ENCODE data around the gene UBE2E2. TPM values are rescaled to one million over a fixed set of nuclear protein-coding genes. Genes with fewer than 3 reads are reported as not detected.

The UBE2E2 gene
- total RNA-seq, 2 experiments from 2014 or later: 41.1 to 48.8 TPM

DNA sequence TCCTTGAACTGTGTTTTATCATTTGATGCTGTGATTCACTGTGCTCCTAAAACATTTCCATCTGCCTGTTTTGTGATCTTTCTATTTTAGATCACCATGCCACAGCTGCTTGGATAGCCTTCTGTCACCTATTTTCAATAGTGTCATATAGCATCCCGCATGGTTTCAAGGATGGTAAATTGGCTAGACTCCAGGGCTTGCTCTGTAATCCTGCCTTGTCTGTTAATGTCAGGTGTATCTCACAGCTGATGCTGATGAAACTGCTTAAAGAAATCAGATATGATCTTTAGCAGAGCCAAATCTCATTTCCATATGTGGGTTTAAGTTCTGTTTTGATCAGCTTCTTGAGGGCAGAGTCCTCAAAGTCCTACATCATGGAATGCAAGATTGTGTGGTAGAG lies 182.2 kb downstream of the UBE2E2 start:
- Histone ChIP-seq H3K4me3 (ENCODE audit: low read depth, low read length, poor library complexity, severe bottlenecking) (peak overlapping the region; percentile 89), H3K36me3 (ENCODE audit: insufficient read depth, low read length) (peaks cover 39% of the 10 kb centered on the region), H3K9me3 (ENCODE audit: low read length) (no peaks in the 10 kb centered on the region), H3K79me2 (ENCODE audit: insufficient read depth, low read depth, low read length) (peaks cover 91% of the 10 kb centered on the region), H3K4me2 (ENCODE audit: low read length) (peak overlapping the region; percentile 88), H3K9me2 (ENCODE audit: insufficient read depth, low read length) (no peaks in the 10 kb centered on the region), H3K27ac (ENCODE audit: low read depth, low read length, poor library complexity, severe bottlenecking) (peak overlapping the region; percentile 99), H3K4me1 (ENCODE audit: insufficient read depth, low read length, poor library complexity, severe bottlenecking) (peaks cover 58% of the 10 kb centered on the region), H2AFZ (ENCODE audit: low read length) (no peak overlapping the region), H4K20me1 (ENCODE audit: insufficient read depth, low read length) (no peaks in the 10 kb centered on the region)
- ChIA-PET CTCF (ENCODE audit: unreplicated experiment) (interaction anchor here (1.1 kb wide), 1 partner anchor 275 kb away, joined by 3 read pairs; no protein-coding TSS in a partner anchor), POLR2A (interaction anchor here (0.6 to 2.6 kb wide), 18 partner anchors 8 to 378 kb away, joined by 3 to 21 read pairs (median 4); no protein-coding TSS in a partner anchor)
- TF ChIP-seq, protein P1, sequence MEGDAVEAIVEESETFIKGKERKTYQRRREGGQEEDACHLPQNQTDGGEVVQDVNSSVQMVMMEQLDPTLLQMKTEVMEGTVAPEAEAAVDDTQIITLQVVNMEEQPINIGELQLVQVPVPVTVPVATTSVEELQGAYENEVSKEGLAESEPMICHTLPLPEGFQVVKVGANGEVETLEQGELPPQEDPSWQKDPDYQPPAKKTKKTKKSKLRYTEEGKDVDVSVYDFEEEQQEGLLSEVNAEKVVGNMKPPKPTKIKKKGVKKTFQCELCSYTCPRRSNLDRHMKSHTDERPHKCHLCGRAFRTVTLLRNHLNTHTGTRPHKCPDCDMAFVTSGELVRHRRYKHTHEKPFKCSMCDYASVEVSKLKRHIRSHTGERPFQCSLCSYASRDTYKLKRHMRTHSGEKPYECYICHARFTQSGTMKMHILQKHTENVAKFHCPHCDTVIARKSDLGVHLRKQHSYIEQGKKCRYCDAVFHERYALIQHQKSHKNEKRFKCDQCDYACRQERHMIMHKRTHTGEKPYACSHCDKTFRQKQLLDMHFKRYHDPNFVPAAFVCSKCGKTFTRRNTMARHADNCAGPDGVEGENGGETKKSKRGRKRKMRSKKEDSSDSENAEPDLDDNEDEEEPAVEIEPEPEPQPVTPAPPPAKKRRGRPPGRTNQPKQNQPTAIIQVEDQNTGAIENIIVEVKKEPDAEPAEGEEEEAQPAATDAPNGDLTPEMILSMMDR (conservative IDR thresholded peaks at IDR 0.05; ENCODE audit: low read length): no peak
- no peak for TF ChIP-seq EZH2phosphoT487 (IDR thresholded peaks at IDR 0.05; ENCODE audit: borderline replicate concordance, low read depth, low read length)
- BruUV-seq (replicated peaks): no TSS peak
- DNase-seq (ENCODE audit: low spot score): peak; percentile 56
- intact Hi-C loops (cut with micrococcal nuclease; ENCODE audit: unreplicated experiment): loop anchor here (5.0 kb wide), 2 partner anchors 58 to 562 kb away; partner anchors contain the start of gene NR1D2

DNA sequence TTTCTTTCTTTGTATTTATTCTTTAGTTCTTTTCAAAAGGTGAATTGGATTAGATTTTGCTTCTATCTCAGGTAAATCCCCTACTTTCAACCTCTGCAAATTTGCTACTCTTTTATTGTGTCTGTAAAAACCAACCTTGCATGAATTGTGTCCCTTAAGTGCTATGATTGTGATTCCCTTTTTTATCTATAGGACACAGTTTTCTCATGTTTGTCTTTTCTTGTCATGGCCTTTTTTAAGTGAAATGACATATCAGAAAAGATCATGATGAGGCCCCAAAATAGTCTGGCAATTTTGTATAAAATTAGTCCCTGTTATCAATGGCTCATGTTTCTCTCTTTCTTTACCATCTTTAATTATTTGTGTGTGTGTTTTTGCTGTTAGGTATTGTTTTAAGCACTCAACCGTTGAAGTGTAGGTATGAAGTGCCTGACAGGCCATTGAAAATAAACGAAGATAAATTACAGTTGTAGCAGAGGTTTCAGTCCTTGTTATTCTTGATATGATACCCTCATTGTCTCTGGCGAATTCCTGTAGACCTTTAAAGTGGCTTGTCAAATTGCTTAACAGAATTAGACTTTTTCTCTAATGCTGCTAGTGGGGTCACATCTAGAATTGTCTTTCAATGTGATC lies 184.3 kb downstream of the UBE2E2 start:
- intact Hi-C loops (cut with micrococcal nuclease; ENCODE audit: unreplicated experiment): loop anchor here (2.0 to 5.0 kb wide), 3 partner anchors 60 to 560 kb away; partner anchors contain the start of genes NR1D2 and UBE2E2
- Histone ChIP-seq H3K4me1 (ENCODE audit: insufficient read depth, low read length, poor library complexity, severe bottlenecking) (peaks cover 60% of the 10 kb centered on the region), H3K4me2 (ENCODE audit: low read length) (peak overlapping the region; percentile 88), H3K9me3 (ENCODE audit: low read length) (no peaks in the 10 kb centered on the region), H3K9me2 (ENCODE audit: insufficient read depth, low read length) (no peaks in the 10 kb centered on the region), H3K4me3 (ENCODE audit: low read depth, low read length, poor library complexity, severe bottlenecking) (peak overlapping the region; percentile 89), H3K27ac (ENCODE audit: low read depth, low read length, poor library complexity, severe bottlenecking) (peak overlapping the region; percentile 99), H2AFZ (ENCODE audit: low read length) (no peak overlapping the region), H4K20me1 (ENCODE audit: insufficient read depth, low read length) (no peaks in the 10 kb centered on the region), H3K79me2 (ENCODE audit: insufficient read depth, low read depth, low read length) (peaks cover 86% of the 10 kb centered on the region), H3K36me3 (ENCODE audit: insufficient read depth, low read length) (peaks cover 25% of the 10 kb centered on the region; the same call in 1 of the 2 replicates)
- CTCF ChIA-PET (ENCODE audit: unreplicated experiment): no interaction called here
- DNase-seq (ENCODE audit: low spot score): peak; percentile 39
- TF ChIP-seq, protein P1 (conservative IDR thresholded peaks at IDR 0.05; ENCODE audit: low read length): no peak
- TF ChIP-seq EZH2phosphoT487 (IDR thresholded peaks at IDR 0.05; ENCODE audit: borderline replicate concordance, low read depth, low read length): no peak
- POLR2A ChIA-PET: interaction anchor here (0.6 to 8.9 kb wide), 11 partner anchors 9 to 548 kb away, joined by 3 to 130 read pairs (median 14); no protein-coding TSS in a partner anchor
- no TSS peak for BruUV-seq (replicated peaks)

All from OCI-LY7 (cell line).